H1 (cell line): ENCODE measurements around the gene RHBDF1. TPM values are rescaled to one million over a fixed set of nuclear protein-coding genes. Genes with fewer than 3 reads are reported as not detected.

Source experiments
- BRCA1 ChIP-seq: IDR thresholded peaks from 2 replicates; pipeline ENCODE4 v1.6.1; 2012; ENCODE audit warnings: low read depth, low read length, improper control_type of control experiment
- CHD1 ChIP-seq: IDR thresholded peaks from 2 replicates; pipeline ENCODE4 v1.6.1; 2012; ENCODE audit warnings: low read depth, low read length, improper control_type of control experiment
- CREB1 ChIP-seq: IDR thresholded peaks from 2 replicates; pipeline ENCODE4 v1.6.1; 2012; ENCODE audit warnings: inconsistent platforms
- CTBP2 ChIP-seq: IDR thresholded peaks from 2 replicates; pipeline ENCODE4 v1.7.0; 2011; ENCODE audit warnings: borderline replicate concordance, mild to moderate bottlenecking, moderate library complexity, mixed read lengths, low read length; ENCODE audit not compliant: insufficient read depth, insufficient read length
- GABPA ChIP-seq: IDR thresholded peaks from 2 replicates; pipeline ENCODE4 v1.6.1; 2011; ENCODE audit warnings: mild to moderate bottlenecking, low read length, moderate library complexity, borderline replicate concordance; ENCODE audit not compliant: insufficient read depth
- HDAC2 ChIP-seq, 2 experiments: fragments of 300-600 bp in 1 of 2; sonication (generic) in 1 of 2; IDR thresholded peaks; 2 replicates each; pipeline ENCODE4 v1.6.1; 2011 to 2012; ENCODE audit warnings: low read depth in 2 of 2, low read length in 2 of 2, mild to moderate bottlenecking in 2 of 2, moderate library complexity in 2 of 2, borderline replicate concordance in 1 of 2, inconsistent platforms in 1 of 2
- HDAC6 ChIP-seq: IDR thresholded peaks from one replicate; pipeline ENCODE4 v1.7.1; 2012; ENCODE audit warnings: low read depth, mild to moderate bottlenecking, inconsistent platforms, low read length, moderate library complexity
- KDM1A ChIP-seq: fragments of 200-600, 300-600 bp; sonication (generic); IDR thresholded peaks from 2 replicates; pipeline ENCODE4 v1.7.1; 2016; ENCODE audit warnings: mild to moderate bottlenecking, low read length, borderline replicate concordance
- NRF1 ChIP-seq: IDR thresholded peaks from 2 replicates; pipeline ENCODE4 v1.6.1; 2011; ENCODE audit warnings: mild to moderate bottlenecking, low read depth, low read length, improper control_type of control experiment
- POLR2AphosphoS5 ChIP-seq: IDR thresholded peaks from 2 replicates; pipeline ENCODE4 v1.6.1; 2011; ENCODE audit warnings: low read depth, low read length
- SIN3A ChIP-seq, 2 experiments: IDR thresholded peaks in 1 of 2; conservative IDR thresholded peaks in 1 of 2; 2 replicates each; pipeline ENCODE4 v1.6.1; 2011 to 2012; ENCODE audit warnings: low read length in 2 of 2, improper control_type of control experiment in 1 of 2, low read depth in 1 of 2, mild to moderate bottlenecking in 1 of 2
- SP1 ChIP-seq: IDR thresholded peaks from 2 replicates; pipeline ENCODE4 v1.6.1; 2011; ENCODE audit warnings: low read depth, low read length
- TAF1 ChIP-seq: IDR thresholded peaks from 2 replicates; pipeline ENCODE4 v1.6.1; 2011; ENCODE audit warnings: mild to moderate bottlenecking, low read depth, low read length
- TAF7 ChIP-seq: optimal IDR thresholded peaks from 2 replicates; pipeline ENCODE3; 2011; ENCODE audit warnings: low read depth, mild to moderate bottlenecking, inconsistent platforms, low read length, moderate library complexity, borderline replicate concordance
- TBP ChIP-seq: IDR thresholded peaks from 2 replicates; pipeline ENCODE4 v1.6.1; 2011; ENCODE audit warnings: low read depth, low read length, improper control_type of control experiment
- YY1 ChIP-seq: IDR thresholded peaks from 2 replicates; pipeline ENCODE4 v1.6.1; 2011; ENCODE audit warnings: low read depth, mild to moderate bottlenecking, low read length
- polyA plus RNA-seq, 7 experiments: library from polyadenylated mRNA; depleted of rRNA in 3 of 7; stranded (reverse) in 5 of 7; unstranded in 2 of 7; fragments of >200 nt in 5 of 7; fragments of 200-250 nt in 2 of 7; gene quantifications; 1 replicate in 5 of 7; 2 replicates in 1 of 7; 4 replicates in 1 of 7; pipeline versions ENCODE4 v1.2.1 to v1.2.3, GENCODE V29; 2011 to 2013; ENCODE audit warnings: missing spikeins in 2 of 7, mixed read lengths in 2 of 7
- total RNA-seq: library from RNA; stranded (reverse); fragmentation: NEBNext Ultra II Directional; extraction: Animal tissue kit (Norgen Biotek cat#: 25700); gene quantifications from 2 replicates; pipeline ENCODE4 v1.2.1, GENCODE V29; 2021
- TF ChIP-seq, protein P1 (sequence below), 3 experiments: IDR thresholded peaks; 1 replicate in 2 of 3; 2 replicates in 1 of 3; pipeline versions ENCODE4 v1.5.1 to v1.6.1; 2011; ENCODE audit warnings: low read length in 3 of 3, mild to moderate bottlenecking in 3 of 3, inconsistent platforms in 2 of 3, low read depth in 1 of 3, moderate library complexity in 1 of 3; ENCODE audit not compliant: insufficient read depth in 1 of 3; ENCODE audit errors: control extremely low read depth in 1 of 3
- TF ChIP-seq, protein P2 (sequence below): IDR thresholded peaks from 2 replicates; pipeline ENCODE4 v1.6.1; 2012; ENCODE audit warnings: inconsistent platforms
- TF ChIP-seq, protein P3 (sequence below): IDR thresholded peaks from 2 replicates; pipeline ENCODE4 v1.6.1; 2012; ENCODE audit warnings: low read length, inconsistent platforms

The RHBDF1 gene
- total and polyA plus RNA-seq, 2 of the 8 experiments (the other 6 are each of a cell fraction or from before 2014, with no cell fraction given), result 37.4 to 51.6 TPM

DNA sequence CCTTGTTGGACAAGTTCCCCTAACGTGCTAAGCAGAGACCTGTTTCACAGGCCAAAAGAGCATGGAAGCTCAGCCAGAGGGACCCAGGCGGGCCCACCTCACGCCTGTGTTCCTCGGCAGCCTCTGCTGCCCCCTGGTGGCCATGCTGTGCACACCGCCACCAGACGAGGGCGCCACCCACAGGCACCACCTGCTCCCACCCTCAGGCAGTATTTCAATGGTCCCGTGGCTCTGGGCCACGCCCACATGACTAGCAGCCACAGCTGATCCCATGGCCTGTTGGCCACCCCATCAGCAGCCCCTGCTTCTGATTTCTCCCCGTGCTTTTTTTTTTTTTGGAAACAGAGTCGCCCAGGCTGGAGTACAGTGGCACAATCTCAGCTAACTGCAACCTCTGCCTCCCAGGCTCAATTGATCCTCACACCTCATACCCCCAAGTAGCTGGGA is 24.5 kb upstream of the RHBDF1 start (continued):
- peak; percentile 39 for TF ChIP-seq POLR2AphosphoS5
- TF ChIP-seq TAF7, result peak; percentile 43
- peak; percentile 68; the same call in 1 of the 2 replicates for TF ChIP-seq CREB1
- TF ChIP-seq, protein P1, sequence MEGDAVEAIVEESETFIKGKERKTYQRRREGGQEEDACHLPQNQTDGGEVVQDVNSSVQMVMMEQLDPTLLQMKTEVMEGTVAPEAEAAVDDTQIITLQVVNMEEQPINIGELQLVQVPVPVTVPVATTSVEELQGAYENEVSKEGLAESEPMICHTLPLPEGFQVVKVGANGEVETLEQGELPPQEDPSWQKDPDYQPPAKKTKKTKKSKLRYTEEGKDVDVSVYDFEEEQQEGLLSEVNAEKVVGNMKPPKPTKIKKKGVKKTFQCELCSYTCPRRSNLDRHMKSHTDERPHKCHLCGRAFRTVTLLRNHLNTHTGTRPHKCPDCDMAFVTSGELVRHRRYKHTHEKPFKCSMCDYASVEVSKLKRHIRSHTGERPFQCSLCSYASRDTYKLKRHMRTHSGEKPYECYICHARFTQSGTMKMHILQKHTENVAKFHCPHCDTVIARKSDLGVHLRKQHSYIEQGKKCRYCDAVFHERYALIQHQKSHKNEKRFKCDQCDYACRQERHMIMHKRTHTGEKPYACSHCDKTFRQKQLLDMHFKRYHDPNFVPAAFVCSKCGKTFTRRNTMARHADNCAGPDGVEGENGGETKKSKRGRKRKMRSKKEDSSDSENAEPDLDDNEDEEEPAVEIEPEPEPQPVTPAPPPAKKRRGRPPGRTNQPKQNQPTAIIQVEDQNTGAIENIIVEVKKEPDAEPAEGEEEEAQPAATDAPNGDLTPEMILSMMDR (IDR thresholded peaks at IDR 0.05; ENCODE audit: control extremely low read depth in 1 of 3, insufficient read depth in 1 of 3, low read depth in 1 of 3, low read length in 3 of 3), result peak; percentile 100
- TF ChIP-seq, protein P2, sequence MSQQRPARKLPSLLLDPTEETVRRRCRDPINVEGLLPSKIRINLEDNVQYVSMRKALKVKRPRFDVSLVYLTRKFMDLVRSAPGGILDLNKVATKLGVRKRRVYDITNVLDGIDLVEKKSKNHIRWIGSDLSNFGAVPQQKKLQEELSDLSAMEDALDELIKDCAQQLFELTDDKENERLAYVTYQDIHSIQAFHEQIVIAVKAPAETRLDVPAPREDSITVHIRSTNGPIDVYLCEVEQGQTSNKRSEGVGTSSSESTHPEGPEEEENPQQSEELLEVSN, result peak; percentile 51
- TF ChIP-seq, protein P3, sequence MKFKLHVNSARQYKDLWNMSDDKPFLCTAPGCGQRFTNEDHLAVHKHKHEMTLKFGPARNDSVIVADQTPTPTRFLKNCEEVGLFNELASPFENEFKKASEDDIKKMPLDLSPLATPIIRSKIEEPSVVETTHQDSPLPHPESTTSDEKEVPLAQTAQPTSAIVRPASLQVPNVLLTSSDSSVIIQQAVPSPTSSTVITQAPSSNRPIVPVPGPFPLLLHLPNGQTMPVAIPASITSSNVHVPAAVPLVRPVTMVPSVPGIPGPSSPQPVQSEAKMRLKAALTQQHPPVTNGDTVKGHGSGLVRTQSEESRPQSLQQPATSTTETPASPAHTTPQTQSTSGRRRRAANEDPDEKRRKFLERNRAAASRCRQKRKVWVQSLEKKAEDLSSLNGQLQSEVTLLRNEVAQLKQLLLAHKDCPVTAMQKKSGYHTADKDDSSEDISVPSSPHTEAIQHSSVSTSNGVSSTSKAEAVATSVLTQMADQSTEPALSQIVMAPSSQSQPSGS, result no peak
- no peak for TF ChIP-seq HDAC6
- no peak for TF ChIP-seq CHD1
- TF ChIP-seq SIN3A (conservative IDR thresholded peaks at IDR 0.05 in 1 of 2, IDR thresholded peaks at IDR 0.05 in 1 of 2; ENCODE audit: low read depth in 1 of 2, low read length in 2 of 2), result peak in 1 of 2 experiments; percentile 76; a peak in 1 of 4 replicates
- TF ChIP-seq BRCA1, result no peak
- TF ChIP-seq NRF1, result no peak
- TF ChIP-seq YY1, result peak; percentile 68
- peak; percentile 54; the same call in 1 of the 2 replicates for TF ChIP-seq KDM1A
- 0 out of 4 replicates have a peak, but pooled peaks of 1 of the 2 experiments have one; percentile 27 for TF ChIP-seq HDAC2 (IDR thresholded peaks at IDR 0.05; ENCODE audit: borderline replicate concordance in 1 of 2, low read depth in 2 of 2, low read length in 2 of 2)
- no peak for TF ChIP-seq SP1
- TF ChIP-seq TBP, result peak; percentile 18; the same call in 1 of the 2 replicates
- TF ChIP-seq CTBP2, result peak; percentile 54
- TF ChIP-seq TAF1, result 0 out of 2 replicates have a peak, but pooled peaks have one; percentile 21
- TF ChIP-seq GABPA, result peak; percentile 55; the same call in 1 of the 2 replicates
